ENCODE results near the gene ADRA2C.

ADRA2C gene

GRCh38 chr4:3760841-3761240 lies 5.3 kb upstream of the ADRA2C start:
- no peak for DNase-seq (ENCODE audit: low read depth)

DNA sequence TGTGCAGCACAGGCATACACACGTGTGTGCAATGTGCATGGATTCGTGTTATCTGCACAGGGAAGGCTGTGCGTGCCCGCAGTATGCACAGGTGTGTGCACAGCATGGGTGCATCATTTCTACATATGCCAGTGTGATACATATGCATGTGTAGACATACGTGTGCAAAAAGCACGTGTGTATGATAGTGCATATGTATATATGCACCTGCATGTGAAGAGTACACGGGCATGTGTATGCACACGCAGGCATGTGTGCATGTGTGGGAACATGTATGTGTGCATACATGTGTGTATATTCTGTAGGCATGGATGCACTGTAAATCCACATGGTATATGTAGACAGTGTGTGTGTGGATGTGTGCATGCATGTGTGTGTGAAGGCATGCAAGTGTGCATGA lies 3.9 kb upstream of the ADRA2C start:
- DNase-seq (ENCODE audit: low read depth), result no peak

DNA sequence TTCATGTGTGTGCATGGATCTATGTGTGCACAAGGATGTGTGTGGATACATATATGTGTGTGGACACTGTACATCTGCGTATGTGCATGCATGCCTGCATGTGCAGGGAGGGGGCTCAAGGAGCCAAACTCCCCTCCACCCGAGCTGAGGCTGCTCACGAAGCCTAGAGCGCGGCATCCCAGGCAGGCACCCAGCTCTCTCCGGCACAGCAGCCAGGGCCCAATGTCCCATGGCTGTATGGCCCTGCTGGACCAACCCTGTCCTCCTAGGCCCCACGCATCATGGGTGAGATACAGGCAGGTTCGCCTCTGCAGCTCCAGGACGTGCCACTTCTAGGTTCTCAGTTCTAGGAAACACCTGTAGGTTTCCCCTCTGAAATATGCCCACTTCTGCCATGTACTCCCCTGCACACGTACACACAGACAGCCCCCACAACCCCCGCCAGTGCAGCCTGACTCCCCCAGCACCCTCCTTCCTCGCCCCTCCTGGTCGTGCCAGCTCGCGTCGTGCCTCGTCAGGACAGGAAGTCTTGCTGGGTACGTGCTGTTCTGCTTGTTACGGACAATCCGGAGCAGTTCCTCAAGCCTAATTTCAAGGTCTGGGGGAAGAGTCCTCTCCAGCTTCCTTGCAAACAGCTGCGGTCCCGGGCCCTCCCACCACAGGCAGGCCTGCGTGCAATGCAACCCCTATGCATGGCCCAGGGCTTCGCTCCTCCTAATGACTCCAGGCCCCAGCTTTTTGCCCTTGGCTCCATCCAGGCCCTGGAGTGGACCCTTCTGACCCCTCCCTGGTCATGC lies 3.2 kb upstream of the ADRA2C start:
- DNase-seq (ENCODE audit: low read depth), result no peak

GRCh38 chr4:3765271-3766035 lies 732 bp upstream of the ADRA2C start:
- no peak for DNase-seq (ENCODE audit: low read depth)

- no peak for DNase-seq (ENCODE audit: low read depth)
Observed at GRCh38 chr4:3766785-3767569, 792 bp downstream of the ADRA2C start.

- no peak for DNase-seq (ENCODE audit: low read depth)
Observed at GRCh38 chr4:3767570-3768288, 1.5 kb downstream of the ADRA2C start.

DNA sequence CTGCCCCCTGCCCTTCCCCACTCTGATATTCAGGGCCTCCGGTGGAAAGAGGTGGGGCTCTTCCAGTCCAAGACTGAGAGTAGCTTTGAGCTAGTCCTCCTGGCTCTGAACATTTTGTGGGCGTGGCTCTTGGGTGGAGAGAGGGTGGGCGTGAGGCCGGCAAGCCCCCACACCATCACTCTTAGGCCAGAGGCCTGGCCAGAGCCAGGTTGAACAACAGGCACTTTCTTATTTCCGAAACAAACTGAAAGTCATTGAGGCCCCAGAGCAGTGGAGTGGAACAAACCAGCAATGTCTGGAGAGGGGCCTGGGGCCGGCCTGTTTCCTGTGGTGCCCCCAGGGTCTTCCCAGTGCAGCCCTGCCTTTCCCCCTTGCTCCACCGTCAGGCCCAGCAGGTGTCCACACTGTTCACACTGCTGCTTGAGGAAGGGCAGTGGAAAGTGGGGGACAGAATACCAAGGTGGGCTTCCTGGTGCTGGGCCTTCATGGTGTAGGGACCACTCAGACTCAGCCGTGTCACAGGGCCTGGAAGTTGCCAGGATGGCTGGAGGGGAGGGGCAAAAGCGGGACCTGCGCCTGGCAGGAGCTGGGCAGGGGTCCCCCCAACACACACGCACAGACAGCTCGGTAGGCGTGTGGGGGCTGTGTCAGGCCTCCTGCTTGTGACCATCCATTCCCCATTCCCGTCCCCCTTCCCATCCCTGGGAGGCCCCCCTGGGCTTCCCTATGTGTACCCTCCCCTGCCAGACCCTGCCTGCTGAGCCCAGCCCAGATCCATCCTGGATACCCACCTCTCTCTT lies 2.9 kb downstream of the ADRA2C start:
- DNase-seq (ENCODE audit: low read depth), result no peak

DNA sequence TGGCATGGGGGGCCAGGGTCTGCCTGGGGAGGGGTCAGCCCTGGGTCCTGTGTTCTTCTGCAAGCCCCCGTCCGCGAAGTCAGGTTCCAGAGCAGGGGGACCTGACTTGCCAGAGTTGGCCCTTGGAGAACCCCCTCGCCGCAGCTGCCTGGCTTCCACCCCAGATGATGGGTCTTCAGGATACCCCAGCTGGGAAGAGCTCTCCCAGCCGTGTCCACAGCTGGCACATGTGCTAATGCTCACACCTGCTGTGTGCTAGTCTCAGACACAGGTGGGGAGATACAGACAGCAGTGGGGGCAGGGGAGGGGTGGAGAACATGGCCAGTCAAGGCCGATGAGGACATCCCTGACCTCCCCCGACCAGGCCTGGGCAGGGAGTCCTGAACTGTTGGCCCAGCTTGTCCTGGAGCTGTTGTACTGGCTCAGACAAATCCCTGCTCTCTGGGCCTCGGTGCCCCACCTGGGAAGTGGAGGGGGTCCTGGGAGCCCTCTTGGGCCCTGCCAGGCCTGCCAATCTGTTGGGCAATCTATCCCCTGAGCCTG lies 3.5 kb downstream of the ADRA2C start:
- no peak for DNase-seq (ENCODE audit: low read depth)

- no peak for DNase-seq (ENCODE audit: low read depth)
Observed at GRCh38 chr4:3770323-3771163, 4.4 kb downstream of the ADRA2C start.

GRCh38 chr4:3771164-3771809 lies 5.1 kb downstream of the ADRA2C start:
- no peak for DNase-seq (ENCODE audit: low read depth)

- no peak for DNase-seq (ENCODE audit: low read depth)
Observed at GRCh38 chr4:3771939-3772495, 5.8 kb downstream of the ADRA2C start.

DNA sequence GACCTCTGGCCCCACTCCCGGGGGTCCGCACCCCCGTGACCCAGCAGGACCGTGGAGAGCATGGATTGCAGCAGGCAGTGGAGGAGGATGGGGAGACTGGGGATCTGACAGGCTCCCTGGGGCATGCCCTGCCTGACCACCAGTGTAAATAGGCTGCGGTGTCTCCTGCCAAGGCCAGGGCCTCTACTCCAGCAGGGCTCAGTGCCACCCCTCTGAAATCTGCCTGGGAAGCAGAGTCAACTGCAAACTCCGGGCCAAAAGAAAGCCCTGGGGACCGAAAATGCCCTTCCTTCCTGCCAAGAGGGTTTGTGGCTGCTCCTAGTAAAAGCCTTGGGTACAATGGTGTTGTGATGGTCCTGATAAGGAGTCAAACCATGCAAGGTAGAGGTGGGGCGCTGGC lies 6.4 kb downstream of the ADRA2C start:
- DNase-seq (ENCODE audit: low read depth), result no peak

GRCh38 chr4:3773552-3774001 lies 7.4 kb downstream of the ADRA2C start:
- DNase-seq (ENCODE audit: low read depth), result no peak

DNA sequence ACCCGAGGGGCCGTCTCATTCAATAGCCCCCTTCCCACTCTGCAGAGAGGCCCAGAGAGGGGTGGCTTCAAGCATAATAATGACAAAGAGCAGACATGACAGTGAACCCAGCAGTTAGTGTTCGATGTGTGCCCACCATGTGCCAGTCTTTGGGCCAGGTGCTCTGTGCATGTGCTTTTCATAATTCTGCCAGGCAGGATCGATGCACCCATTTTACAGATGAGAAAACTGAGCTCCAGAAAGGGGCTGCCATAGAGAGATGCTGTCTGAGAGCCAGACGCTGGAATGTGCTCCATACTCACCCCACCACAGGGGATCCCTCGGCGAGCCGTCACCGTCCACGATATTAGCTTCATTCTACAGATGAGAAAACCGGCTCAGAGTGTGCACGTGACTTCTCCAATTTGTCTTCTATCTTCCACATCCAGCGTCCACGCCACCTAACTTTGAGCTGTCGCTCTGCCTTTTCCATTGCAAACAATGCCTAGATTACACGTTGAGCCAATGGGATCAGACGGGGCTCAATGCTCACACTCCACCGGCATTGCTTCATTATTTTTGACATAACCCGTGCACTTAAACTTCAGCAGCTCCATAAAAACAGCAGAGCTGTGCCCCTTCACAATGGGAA lies 8.2 kb downstream of the ADRA2C start:
- no peak for DNase-seq (ENCODE audit: low read depth)

DNA sequence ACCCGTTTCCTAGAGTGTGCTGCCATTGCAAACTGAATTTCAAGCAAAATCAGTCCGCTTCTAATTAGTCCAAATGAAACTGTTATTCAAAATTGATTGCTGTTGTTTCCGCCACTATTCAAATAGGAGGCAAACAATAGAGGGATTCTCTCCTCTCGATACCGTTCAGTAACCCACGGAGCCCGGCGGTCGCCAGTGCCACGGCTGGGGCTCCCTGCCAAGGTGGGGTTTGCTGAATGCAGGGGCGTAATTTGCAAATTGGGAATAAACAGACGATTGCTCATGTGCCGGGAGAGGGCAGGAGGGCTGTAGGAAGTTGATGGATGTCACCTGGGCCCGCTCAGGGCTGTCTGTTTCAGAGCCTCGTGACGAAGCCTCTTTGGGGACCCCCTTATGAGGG lies 8.8 kb downstream of the ADRA2C start:
- DNase-seq (ENCODE audit: low read depth), result no peak

- DNase-seq (ENCODE audit: low read depth), result no peak
Observed at GRCh38 chr4:3775576-3775975, 9.4 kb downstream of the ADRA2C start.

- DNase-seq (ENCODE audit: low read depth), result no peak
Observed at GRCh38 chr4:3776166-3777032, 10.2 kb downstream of the ADRA2C start.

GRCh38 chr4:3777033-3777390 lies 10.8 kb downstream of the ADRA2C start:
- no peak for DNase-seq (ENCODE audit: low read depth)
